Fibroblast of the conjunctiva (primary cell): Measurements from ENCODE around the gene ZAR1L.
"Not testable (repeated sequence)": the region's sequence is repeated elsewhere in the genome, so short reads cannot be mapped to it uniquely, and the experiment has no call there.

Experiments used
- DNase-seq: peaks from one replicate; pipeline ENCODE4 v3.0.0-alpha.2; 2010; ENCODE audit warnings: low read depth

Gene ZAR1L, protein sequence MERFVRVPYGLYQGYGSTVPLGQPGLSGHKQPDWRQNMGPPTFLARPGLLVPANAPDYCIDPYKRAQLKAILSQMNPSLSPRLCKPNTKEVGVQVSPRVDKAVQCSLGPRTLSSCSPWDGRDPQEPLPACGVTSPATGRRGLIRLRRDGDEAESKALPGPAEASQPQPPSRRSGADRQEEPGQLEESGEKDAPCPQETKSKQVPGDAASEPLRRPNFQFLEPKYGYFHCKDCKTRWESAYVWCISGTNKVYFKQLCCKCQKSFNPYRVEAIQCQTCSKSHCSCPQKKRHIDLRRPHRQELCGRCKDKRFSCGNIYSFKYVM

GRCh38 chr13:32315238-32316027 is at the start of gene ZAR1L, which contains the start of gene BRCA2:
ZAR1L (minus strand) TSS chr13:32315363; CDS start chr13:32311925, 3,438 bp downstream.
BRCA2 (plus strand) TSS chr13:32315508; CDS start chr13:32316461, 953 bp downstream.
- DNase-seq, result peak; percentile 76

- DNase-seq, result no peak
Observed at GRCh38 chr13:32362574-32362973, 47.4 kb upstream of the ZAR1L start.

DNA sequence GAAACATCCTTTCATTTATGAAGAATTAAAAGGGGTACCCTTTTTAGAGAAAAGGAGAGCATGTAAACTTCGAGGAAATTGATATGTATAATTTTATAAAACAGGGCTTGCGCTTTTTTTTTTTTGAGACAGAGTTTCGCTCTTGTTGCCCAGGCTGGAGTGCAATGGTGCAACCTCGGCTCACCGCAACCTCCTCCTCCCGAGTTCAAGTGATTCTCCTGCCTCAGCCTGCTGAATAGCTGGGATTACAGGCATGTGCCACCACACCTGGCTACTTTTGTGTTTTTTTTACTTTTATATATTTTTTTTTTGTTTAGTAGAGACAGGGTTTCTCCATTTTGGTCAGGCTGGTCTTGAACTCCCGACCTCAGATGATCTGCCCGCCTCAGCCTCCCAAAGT is 40.8 kb upstream of the ZAR1L start:
- DNase-seq, result not testable (repeated sequence)

DNA sequence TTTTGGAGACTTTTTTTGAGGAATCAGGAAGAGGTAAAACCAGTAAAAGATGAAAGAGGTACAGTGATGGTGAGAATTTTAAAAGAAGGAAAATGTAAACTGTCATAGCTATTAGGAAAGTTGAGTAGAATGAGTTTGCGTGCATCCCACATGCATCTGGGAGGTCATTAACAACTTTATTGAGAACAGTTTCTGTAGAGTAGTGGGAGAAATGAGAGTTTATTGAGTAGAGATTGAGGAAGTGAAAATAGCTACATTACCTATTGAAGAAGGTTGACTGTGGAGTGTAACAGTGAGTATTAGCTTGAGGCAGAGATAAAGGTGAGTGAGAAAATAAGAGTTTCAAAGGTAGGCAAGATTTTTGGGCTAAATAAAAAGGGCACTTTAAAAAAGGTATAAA is 38.9 kb upstream of the ZAR1L start:
- DNase-seq, result no peak

GRCh38 chr13:32350839-32351441 is 35.8 kb upstream of the ZAR1L start:
- not testable (repeated sequence) for DNase-seq

GRCh38 chr13:32347651-32348050 is 32.5 kb upstream of the ZAR1L start:
- DNase-seq, result no peak

GRCh38 chr13:32340914-32341313 is 25.8 kb upstream of the ZAR1L start:
- no peak for DNase-seq

GRCh38 chr13:32334671-32335070 is 19.5 kb upstream of the ZAR1L start:
- DNase-seq, result no peak

DNA sequence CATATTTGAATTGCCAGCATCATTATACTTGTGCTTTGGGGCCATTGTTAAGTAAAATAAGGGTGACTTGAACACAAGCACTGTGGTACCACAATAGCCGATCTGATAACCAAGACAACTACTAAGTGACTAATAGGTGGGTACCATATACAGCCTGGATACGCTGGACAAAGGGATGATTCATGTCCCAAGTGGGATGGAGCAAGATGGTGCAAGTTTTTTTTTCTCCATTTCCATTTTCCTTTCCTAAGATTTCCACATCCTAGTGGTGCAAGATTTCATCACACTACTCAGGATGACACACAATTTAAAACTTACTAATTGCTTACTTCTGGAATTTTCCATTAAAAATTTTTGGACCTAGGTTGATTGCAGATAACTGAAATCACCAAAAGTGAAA is 15.3 kb upstream of the ZAR1L start:
- peak; percentile 71 for DNase-seq

DNA sequence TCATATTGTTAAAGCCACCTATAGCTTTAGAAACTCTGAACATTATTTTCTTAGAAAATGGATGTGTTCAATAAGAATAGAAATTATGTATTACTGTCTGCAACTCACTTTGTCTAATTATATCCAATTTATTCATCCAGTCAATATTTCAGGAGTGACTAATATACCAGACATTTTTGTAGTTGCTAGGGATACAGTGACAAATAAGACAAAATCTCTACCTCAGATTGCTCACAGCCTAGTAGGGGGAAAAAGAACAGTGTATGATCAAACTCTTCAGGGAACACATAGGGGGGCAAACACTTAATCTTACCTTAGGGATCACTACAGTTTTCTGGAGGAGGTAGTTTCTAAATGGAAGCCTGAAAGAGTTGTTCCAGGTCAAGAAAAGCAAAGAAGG is 8.7 kb upstream of the ZAR1L start:
- DNase-seq, result peak; percentile 40

DNA sequence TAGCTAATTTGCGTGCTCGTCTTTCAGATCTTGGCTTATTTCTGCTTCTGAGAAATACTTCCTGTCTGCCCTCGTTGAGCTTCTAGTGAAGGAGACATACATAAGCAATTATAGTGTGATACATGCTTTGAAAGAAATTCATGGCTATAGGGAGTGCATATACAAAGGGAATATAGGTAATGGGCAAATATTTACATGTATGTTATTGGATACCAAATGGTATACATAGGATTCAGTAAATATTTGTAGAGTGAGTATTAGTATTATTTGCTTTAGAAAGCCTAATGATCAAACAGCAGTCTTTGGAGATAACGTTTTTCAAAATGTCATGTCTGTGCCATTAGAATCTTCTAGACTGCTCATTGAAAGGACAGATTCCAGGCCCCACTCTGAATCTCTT is 5.4 kb upstream of the ZAR1L start:
- DNase-seq, result no peak

GRCh38 chr13:32317716-32318465 is 2.7 kb upstream of the ZAR1L start:
- no peak for DNase-seq

DNA sequence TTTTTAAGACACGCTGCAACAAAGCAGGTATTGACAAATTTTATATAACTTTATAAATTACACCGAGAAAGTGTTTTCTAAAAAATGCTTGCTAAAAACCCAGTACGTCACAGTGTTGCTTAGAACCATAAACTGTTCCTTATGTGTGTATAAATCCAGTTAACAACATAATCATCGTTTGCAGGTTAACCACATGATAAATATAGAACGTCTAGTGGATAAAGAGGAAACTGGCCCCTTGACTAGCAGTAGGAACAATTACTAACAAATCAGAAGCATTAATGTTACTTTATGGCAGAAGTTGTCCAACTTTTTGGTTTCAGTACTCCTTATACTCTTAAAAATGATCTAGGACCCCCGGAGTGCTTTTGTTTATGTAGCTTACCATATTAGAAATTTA is 1.3 kb upstream of the ZAR1L start:
- no peak for DNase-seq

GRCh38 chr13:32316028-32316339 is 821 bp upstream of the ZAR1L start:
- no peak for DNase-seq

DNA sequence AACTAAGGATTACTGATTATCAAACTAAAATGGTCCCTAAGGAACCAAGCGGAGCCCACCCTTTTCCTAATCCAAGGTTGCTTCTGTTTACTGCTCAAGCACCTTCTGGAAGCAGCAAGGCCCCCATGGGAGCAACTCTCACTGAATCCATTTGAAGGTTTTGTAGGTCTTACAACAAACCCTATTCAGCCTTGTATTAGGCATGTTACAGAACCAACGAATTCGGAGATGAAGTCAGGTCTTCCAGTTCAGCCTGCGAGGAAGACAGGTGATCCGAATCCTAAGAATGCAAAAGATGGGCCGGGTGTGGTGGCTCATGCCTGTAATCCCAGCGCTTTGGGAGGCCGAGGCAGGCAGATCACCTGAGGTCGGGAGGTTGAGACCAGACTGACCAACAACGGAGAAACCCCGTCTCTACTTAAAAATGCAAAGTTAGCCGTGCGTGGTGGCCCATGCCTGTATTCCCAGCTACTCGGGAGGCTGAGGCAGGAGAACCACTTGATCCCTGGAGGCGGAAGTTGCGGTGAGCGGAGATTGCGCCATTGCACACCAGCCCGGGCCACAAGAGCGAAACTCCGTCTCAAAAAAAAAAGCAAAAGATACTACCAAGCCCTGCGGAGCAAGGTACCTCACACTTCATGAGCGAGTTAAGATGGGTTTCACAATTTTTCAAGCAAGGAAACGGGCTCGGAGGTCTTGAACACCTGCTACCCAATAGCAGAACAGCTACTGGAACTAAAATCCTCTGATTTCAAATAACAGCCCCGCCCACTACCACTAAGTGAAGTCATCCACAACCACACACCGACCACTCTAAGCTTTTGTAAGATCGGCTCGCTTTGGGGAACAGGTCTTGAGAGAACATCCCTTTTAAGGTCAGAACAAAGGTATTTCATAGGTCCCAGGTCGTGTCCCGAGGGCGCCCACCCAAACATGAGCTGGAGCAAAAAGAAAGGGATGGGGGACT is 609 bp downstream of the ZAR1L start:
- DNase-seq, result no peak

DNA sequence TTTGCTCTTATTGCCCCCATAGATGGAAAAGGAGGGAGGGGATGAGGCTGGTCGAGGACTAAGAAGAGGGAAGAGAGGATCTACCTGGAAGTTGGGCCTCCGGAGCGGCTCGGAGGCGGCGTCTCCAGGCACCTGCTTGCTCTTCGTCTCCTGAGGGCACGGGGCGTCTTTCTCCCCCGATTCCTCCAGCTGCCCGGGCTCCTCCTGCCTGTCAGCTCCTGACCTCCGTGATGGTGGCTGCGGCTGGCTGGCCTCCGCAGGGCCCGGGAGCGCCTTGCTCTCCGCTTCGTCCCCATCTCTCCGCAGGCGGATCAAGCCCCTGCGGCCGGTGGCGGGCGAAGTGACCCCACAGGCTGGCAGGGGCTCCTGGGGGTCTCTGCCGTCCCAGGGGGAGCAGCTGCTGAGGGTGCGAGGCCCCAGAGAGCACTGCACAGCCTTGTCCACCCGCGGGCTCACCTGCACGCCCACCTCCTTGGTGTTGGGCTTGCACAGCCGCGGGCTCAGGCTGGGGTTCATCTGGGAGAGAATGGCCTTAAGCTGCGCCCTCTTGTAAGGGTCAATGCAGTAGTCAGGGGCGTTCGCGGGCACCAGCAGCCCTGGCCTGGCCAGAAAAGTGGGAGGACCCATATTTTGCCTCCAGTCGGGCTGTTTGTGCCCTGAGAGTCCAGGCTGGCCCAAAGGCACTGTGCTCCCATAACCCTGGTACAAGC is 3.8 kb downstream of the ZAR1L start:
- no peak for DNase-seq

DNA sequence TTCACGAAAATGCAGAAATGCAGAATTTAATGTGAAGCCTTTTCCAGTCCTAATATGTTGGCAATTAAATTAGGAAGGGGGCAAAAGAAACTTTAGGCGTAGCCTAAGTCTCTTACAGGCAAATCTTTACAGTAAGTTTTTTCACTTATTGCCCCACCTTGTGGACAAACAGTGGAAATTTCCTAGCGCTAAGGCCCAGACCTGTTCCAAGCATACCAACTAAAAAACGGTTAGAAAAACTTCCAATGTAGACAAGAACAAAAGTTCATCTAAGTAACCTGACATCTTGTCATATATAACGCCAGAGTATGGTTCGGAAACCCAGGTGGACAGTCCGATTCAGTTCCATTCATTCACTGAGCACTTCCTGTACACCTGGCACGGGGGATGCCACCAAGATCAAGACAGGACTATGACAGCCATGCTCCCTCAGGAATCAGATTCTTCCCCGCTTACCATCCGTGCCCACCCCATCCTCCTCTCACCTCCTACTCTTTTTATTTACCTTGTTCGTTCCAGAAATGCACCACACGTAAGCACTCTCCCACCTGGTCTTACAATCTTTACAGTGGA is 4.9 kb downstream of the ZAR1L start:
- DNase-seq, result peak; percentile 59

GRCh38 chr13:32309312-32310133 is 5.6 kb downstream of the ZAR1L start:
- DNase-seq, result no peak

GRCh38 chr13:32305646-32306045 is 9.5 kb downstream of the ZAR1L start:
- no peak for DNase-seq
